ENCODE data around the gene MAST2. TPM values are rescaled to one million over a fixed set of nuclear protein-coding genes. Genes with fewer than 3 reads are reported as not detected.
A peak's percentile ranks its signal among the peaks of the same experiment; 100 is the strongest.
"Not testable (repeated sequence)": the region's sequence is repeated elsewhere in the genome, so short reads cannot be mapped to it uniquely, and the experiment has no call there.

MAST2 gene
- total RNA-seq, 1 experiment from 2014 or later: 52.8 TPM

DNA sequence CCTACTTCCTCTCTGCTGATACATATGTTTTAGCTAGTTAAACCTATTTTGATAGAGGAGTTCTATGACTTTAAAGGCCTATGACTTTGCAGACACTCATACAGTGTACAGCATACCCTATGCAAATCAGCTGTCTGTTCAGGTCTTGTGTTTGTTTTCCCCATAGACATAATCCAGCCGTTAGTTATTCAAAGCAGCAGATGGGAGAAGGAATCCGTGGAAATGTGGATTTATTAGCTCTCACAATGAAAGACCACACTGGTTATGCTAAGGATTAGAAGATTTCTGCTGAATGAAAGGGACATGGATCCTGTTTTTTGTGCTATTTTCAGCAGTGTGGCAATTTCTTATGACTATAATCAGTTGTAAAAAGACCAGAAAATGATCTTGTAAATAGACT lies 59.8 kb downstream of the MAST2 start:
- Histone ChIP-seq H3K79me2 (ENCODE audit: low read length) (peaks cover 92% of the 10 kb centered on the region), H3K4me1 (ENCODE audit: low read length) (peaks cover 79% of the 10 kb centered on the region), H2AFZ (ENCODE audit: low read length) (no peak overlapping the region)

DNA sequence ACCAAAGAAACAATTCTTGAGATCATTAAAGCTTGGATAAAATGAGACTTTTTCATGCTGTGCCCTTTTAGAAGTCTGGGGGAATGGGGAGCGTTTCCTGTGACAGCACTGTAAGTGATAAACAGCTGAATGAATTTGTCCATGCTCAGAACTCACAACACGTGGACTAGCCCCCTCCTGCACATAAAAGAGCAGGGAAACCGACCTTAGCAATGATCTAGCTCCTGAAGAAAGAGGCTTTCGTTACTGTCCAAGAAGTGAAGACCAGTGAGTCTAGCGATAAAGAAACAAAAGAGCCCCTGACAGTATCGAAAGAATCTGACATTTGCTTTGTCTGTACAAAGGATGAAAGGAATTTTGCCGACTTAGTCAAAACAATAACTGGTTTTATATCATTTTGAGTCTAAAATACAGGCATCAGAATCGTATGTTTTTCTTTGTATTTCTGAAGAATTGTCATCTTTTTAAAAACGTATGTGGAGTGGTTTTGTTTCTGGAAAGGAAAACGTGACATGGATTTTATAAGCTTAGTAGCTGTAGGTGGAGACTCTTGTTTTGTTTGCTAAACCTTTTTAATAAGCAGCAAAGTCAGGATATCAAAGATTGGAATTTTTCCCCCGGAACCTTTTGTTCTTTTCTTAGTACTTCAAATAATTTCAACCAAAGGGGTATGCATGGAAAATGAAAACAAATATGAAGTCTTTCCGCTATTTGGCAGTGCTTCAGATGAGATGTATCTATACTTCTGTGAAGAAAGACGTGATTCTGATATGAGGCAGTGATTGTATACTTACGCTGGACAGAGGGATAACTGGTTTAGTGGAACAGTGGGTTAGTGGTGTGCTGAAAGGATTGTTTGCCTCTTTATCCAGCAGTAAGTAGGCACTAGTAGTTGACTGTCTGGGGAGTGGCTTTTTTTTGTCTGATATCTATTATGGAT lies 61.0 kb downstream of the MAST2 start:
- Histone ChIP-seq H3K4me3 (ENCODE audit: low read length) (no peak overlapping the region), H3K79me2 (ENCODE audit: low read length) (peaks cover 98% of the 10 kb centered on the region), H3K27me3 (ENCODE audit: low read length) (no peaks in the 10 kb centered on the region), H3K4me2 (ENCODE audit: low read depth, low read length, poor library complexity, severe bottlenecking) (peak overlapping the region; percentile 40), H3K9me3 (ENCODE audit: low read length) (no peaks in the 10 kb centered on the region), H3K4me1 (ENCODE audit: low read length) (peaks cover 83% of the 10 kb centered on the region), H2AFZ (ENCODE audit: low read length) (no peak overlapping the region), H3K9ac (ENCODE audit: low read length) (no peak overlapping the region), H3K27ac (ENCODE audit: low read length) (peak overlapping the region; percentile 79), H3K9me2 (replicated peaks; ENCODE audit: insufficient read depth, low read length) (no peaks in the 10 kb centered on the region), H3K36me3 (ENCODE audit: insufficient read depth, low read length) (no peaks in the 10 kb centered on the region), H4K20me1 (ENCODE audit: insufficient read depth, low read depth, low read length) (no peaks in the 10 kb centered on the region)
- DNase-seq: no peak

More for the DNA sequence above, 59.8 kb downstream of the MAST2 start:
- no peaks in the 10 kb centered on the region for H3K9me3 ChIP-seq (ENCODE audit: low read length)
- no peak overlapping the region for H3K4me3 ChIP-seq (ENCODE audit: low read length)
- peak overlapping the region; percentile 79 for H3K27ac ChIP-seq (ENCODE audit: low read length)
- no peak for DNase-seq
- no peaks in the 10 kb centered on the region for H3K36me3 ChIP-seq (ENCODE audit: insufficient read depth, low read length)
- H3K4me2 ChIP-seq (ENCODE audit: low read depth, low read length, poor library complexity, severe bottlenecking): peak overlapping the region; percentile 40
- no peaks in the 10 kb centered on the region for H4K20me1 ChIP-seq (ENCODE audit: insufficient read depth, low read depth, low read length)
- H3K9me2 ChIP-seq (replicated peaks; ENCODE audit: insufficient read depth, low read length): no peaks in the 10 kb centered on the region
- H3K9ac ChIP-seq (ENCODE audit: low read length): peak overlapping the region; percentile 27; the same call in 1 of the 2 replicates
- H3K27me3 ChIP-seq (ENCODE audit: low read length): no peaks in the 10 kb centered on the region

DNA sequence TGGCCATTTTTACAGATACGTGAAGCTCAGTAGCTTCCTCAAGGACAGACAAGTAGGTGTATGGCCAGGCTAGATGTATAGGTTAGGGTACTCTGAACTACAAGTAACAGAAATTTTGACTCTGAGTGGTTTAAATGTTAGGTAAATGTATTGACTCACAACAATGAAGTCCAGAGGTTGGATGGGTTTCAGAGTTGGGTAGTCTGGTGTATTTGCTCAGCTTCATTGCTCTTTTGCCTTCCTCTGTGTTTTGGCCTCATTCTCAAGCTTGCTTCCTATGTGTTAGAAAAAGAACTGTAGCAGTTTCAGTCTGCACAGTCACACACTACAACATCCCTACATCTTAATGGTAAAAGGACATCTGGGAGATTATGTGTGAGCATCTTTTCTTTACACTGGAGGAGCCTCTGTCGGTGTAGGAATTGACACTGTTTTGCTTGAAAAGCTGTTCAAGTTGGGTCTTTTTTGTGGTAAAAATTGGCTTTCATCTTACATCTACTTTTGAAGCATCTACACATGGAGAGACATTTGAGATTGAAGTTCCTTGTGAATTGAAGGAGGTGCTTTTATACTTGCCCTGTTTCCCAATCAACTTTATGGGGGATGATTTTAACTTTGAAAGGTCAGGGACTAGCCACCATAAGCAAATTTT lies 64.4 kb downstream of the MAST2 start:
- no peak overlapping the region for H3K9ac ChIP-seq (ENCODE audit: low read length)
- no peaks in the 10 kb centered on the region for H3K27me3 ChIP-seq (ENCODE audit: low read length)
- peaks cover 98% of the 10 kb centered on the region for H3K79me2 ChIP-seq (ENCODE audit: low read length)
- H3K4me1 ChIP-seq (ENCODE audit: low read length): peaks cover 56% of the 10 kb centered on the region
- H3K4me3 ChIP-seq (ENCODE audit: low read length): no peak overlapping the region
- H3K4me2 ChIP-seq (ENCODE audit: low read depth, low read length, poor library complexity, severe bottlenecking): peak overlapping the region; percentile 9
- no peak for DNase-seq
- H3K9me2 ChIP-seq (replicated peaks; ENCODE audit: insufficient read depth, low read length): no peaks in the 10 kb centered on the region
- H4K20me1 ChIP-seq (ENCODE audit: insufficient read depth, low read depth, low read length): no peaks in the 10 kb centered on the region
- no peak overlapping the region for H2AFZ ChIP-seq (ENCODE audit: low read length)
- no peaks in the 10 kb centered on the region for H3K9me3 ChIP-seq (ENCODE audit: low read length)
- no peaks in the 10 kb centered on the region for H3K36me3 ChIP-seq (ENCODE audit: insufficient read depth, low read length)
- peak overlapping the region; percentile 48 for H3K27ac ChIP-seq (ENCODE audit: low read length)

DNA sequence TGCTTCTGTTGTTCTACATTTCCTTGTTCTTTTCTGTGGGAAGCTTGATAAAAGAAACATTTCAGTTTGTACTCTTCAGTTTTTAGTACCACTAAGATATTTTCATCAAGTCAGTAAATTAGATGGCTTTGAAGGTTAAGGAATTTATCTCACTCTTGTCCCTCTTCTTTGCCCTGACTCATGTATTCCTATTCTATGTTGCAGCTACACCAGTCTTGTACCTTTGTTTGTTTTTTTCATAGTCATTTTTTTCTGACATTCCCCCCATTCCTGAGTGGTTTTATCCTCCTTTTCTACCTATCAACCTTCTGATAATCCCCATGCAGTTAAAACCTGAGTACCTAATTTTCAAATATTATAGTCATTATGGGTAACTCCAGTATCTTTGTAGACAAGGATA lies 65.4 kb downstream of the MAST2 start:
- Histone ChIP-seq H3K4me2 (ENCODE audit: low read depth, low read length, poor library complexity, severe bottlenecking) (no peak overlapping the region), H4K20me1 (ENCODE audit: insufficient read depth, low read depth, low read length) (no peaks in the 10 kb centered on the region), H3K27ac (ENCODE audit: low read length) (peak overlapping the region; percentile 48), H3K4me1 (ENCODE audit: low read length) (peaks cover 48% of the 10 kb centered on the region), H3K36me3 (ENCODE audit: insufficient read depth, low read length) (no peaks in the 10 kb centered on the region), H3K4me3 (ENCODE audit: low read length) (no peak overlapping the region), H3K9me2 (replicated peaks; ENCODE audit: insufficient read depth, low read length) (no peaks in the 10 kb centered on the region), H3K79me2 (ENCODE audit: low read length) (peaks cover 98% of the 10 kb centered on the region), H3K9ac (ENCODE audit: low read length) (no peak overlapping the region), H2AFZ (ENCODE audit: low read length) (no peak overlapping the region), H3K9me3 (ENCODE audit: low read length) (no peaks in the 10 kb centered on the region), H3K27me3 (ENCODE audit: low read length) (no peaks in the 10 kb centered on the region)
- no peak for DNase-seq

- Histone ChIP-seq H4K20me1 (ENCODE audit: insufficient read depth, low read depth, low read length) (no peaks in the 10 kb centered on the region), H3K4me3 (ENCODE audit: low read length) (no peak overlapping the region), H3K9me3 (ENCODE audit: low read length) (no peaks in the 10 kb centered on the region), H3K27ac (ENCODE audit: low read length) (no peak overlapping the region), H3K79me2 (ENCODE audit: low read length) (peaks cover 96% of the 10 kb centered on the region), H2AFZ (ENCODE audit: low read length) (no peak overlapping the region), H3K9me2 (replicated peaks; ENCODE audit: insufficient read depth, low read length) (no peaks in the 10 kb centered on the region), H3K4me2 (ENCODE audit: low read depth, low read length, poor library complexity, severe bottlenecking) (no peak overlapping the region), H3K27me3 (ENCODE audit: low read length) (no peaks in the 10 kb centered on the region), H3K9ac (ENCODE audit: low read length) (no peak overlapping the region), H3K4me1 (ENCODE audit: low read length) (peaks cover 48% of the 10 kb centered on the region), H3K36me3 (ENCODE audit: insufficient read depth, low read length) (no peaks in the 10 kb centered on the region)
- no peak for DNase-seq
Observed at GRCh38 chr1:45870500-45870899, 67.1 kb downstream of the MAST2 start.

DNA sequence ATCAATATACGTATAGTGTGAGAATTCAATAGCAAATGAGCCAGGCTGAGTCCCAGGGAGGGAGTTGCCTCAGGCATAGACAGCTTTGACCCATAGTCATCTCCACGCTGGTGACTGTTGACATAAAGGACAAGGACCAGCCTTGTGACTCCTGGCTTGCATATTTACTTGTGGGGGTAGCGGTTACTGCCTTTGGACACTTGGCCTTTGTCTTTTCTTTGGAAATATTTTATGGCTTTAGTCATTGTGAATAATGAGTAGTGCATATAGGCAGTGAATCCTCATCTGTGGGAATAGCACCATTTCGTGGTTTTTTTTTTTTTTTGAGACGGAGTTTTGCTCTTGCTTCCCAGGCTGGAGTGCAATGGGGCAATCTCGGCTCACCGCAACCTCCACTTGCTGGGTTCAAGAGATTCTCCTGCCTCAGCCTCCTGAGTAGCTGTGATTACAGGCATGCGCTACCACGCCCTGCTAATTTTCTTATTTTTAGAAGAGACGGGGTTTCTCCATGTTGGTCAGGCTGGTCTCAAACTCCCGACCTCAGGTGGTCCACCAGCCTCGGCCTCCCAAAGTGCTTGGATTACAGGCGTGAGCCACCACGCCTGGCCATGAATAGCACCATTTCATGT lies 68.9 kb downstream of the MAST2 start:
- H3K4me3 ChIP-seq (ENCODE audit: low read length); H3K27me3 ChIP-seq (ENCODE audit: low read length); H3K27ac ChIP-seq (ENCODE audit: low read length); H3K4me2 ChIP-seq (ENCODE audit: low read depth, low read length, poor library complexity, severe bottlenecking); H3K9me3 ChIP-seq (ENCODE audit: low read length); H3K9ac ChIP-seq (ENCODE audit: low read length); H2AFZ ChIP-seq (ENCODE audit: low read length); DNase-seq; H4K20me1 ChIP-seq (ENCODE audit: insufficient read depth, low read depth, low read length); H3K36me3 ChIP-seq (ENCODE audit: insufficient read depth, low read length); H3K9me2 ChIP-seq (replicated peaks; ENCODE audit: insufficient read depth, low read length): not testable (repeated sequence)
- H3K79me2 ChIP-seq (ENCODE audit: low read length): peaks cover 98% of the 10 kb centered on the region
- H3K4me1 ChIP-seq (ENCODE audit: low read length): peaks cover 55% of the 10 kb centered on the region

DNA sequence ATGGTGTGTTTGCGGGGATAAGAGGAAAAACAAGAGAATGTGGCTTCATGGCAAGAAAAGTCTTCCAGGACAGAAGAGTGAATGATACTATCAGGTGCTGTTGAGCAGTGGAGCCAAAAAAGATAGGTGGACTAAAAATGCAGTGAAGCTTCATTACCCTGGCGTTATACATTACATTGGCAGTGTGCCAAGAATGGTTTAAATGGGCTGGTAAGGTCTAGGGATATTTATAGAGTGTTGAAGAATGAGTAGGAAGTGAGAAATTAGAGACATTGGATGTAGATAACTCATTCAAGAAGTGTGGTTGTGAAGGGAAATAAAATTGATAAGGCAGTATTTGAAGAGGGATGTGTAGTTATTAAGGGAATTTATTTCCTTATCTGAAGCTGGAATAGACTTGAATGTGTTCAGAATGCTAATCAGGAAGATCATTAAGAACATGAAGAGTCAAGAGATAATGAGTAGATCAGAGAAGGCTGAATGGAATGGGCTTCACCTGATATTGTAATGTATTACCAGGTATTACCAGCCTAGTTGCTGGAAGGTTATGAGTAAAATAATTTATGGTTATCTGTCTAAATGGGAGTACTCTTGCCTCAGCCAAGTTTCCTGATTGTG lies 72.7 kb downstream of the MAST2 start:
- peak; percentile 82 for DNase-seq

More for the DNA sequence above, 72.7 kb downstream of the MAST2 start:
- Histone ChIP-seq H3K9me3 (ENCODE audit: low read length) (no peaks in the 10 kb centered on the region), H3K9me2 (replicated peaks; ENCODE audit: insufficient read depth, low read length) (no peaks in the 10 kb centered on the region), H3K27ac (ENCODE audit: low read length) (peak overlapping the region; percentile 62), H3K4me2 (ENCODE audit: low read depth, low read length, poor library complexity, severe bottlenecking) (peak overlapping the region; percentile 36), H2AFZ (ENCODE audit: low read length) (no peak overlapping the region), H3K4me3 (ENCODE audit: low read length) (no peak overlapping the region), H3K9ac (ENCODE audit: low read length) (no peak overlapping the region; the same call in 1 of the 2 replicates), H4K20me1 (ENCODE audit: insufficient read depth, low read depth, low read length) (no peaks in the 10 kb centered on the region), H3K27me3 (ENCODE audit: low read length) (no peaks in the 10 kb centered on the region), H3K4me1 (ENCODE audit: low read length) (peaks cover 75% of the 10 kb centered on the region), H3K36me3 (ENCODE audit: insufficient read depth, low read length) (peaks cover 3% of the 10 kb centered on the region), H3K79me2 (ENCODE audit: low read length) (peaks cover 97% of the 10 kb centered on the region)
